PC-3 (cell line): Measurements from ENCODE around the gene FAM216B. TPM values are rescaled to one million over a fixed set of nuclear protein-coding genes. Genes with fewer than 3 reads are reported as not detected.

Experiments used
- ATAC-seq: fragments of 200-7000 bp; cut with Tn5 transposase; 2 replicates; pipeline ENCODE4 v1.9.1; 2020; ENCODE audit warnings: mild to moderate bottlenecking, moderate library complexity
- BruUV-seq: library from RNA; stranded (reverse); fragments of 400-500 nt; replicated peaks from 2 replicates; lab custom pipeline; 2021; lab: Mats Ljungman, UMichigan
- CTCF ChIA-PET: fragments of 300-600 bp; sonication (Branson Sonifier 250); formaldehyde crosslinking; loops from one replicate; lab custom pipeline; 2022; ENCODE audit warnings: antibody characterized with exemption; lab: Charles Lee
- POLR2A ChIA-PET: fragments of 300-600 bp; sonication (Branson Sonifier 250); formaldehyde crosslinking; loops from one replicate; lab custom pipeline; 2022; ENCODE audit warnings: antibody characterized with exemption; ENCODE audit not compliant: unreplicated experiment; lab: Charles Lee
- DNase-seq: peaks from one replicate; pipeline ENCODE4 v3.0.0-alpha.2; 2015
- H2AFZ ChIP-seq: fragments of 300-600 bp; sonication (generic); 2 replicates; pipeline ENCODE4 v1.6.0; 2016; ENCODE audit warnings: antibody characterized with exemption, low read length
- H3F3A ChIP-seq: fragments of 300-600 bp; sonication (generic); one replicate; pipeline ENCODE4 v1.6.0; 2017; ENCODE audit warnings: antibody characterized with exemption, low read length, control low read depth, mild to moderate bottlenecking; ENCODE audit not compliant: unreplicated experiment
- H3K27ac ChIP-seq: fragments of 300-600 bp; sonication (generic); 2 replicates; pipeline ENCODE4 v1.5.1; 2016; ENCODE audit warnings: mild to moderate bottlenecking, low read length
- H3K27me3 ChIP-seq: fragments of 300-600 bp; sonication (generic); 2 replicates; pipeline ENCODE4 v1.6.1; 2016; ENCODE audit warnings: low read length, mixed read lengths
- H3K36me3 ChIP-seq: fragments of 300-600 bp; sonication (generic); 2 replicates; pipeline ENCODE4 v1.6.1; 2016; ENCODE audit warnings: low read depth, mixed run types, low read length, mixed read lengths
- H3K4me1 ChIP-seq: fragments of 300-600 bp; sonication (generic); 2 replicates; pipeline ENCODE4 v1.5.1; 2016; ENCODE audit warnings: low read length; ENCODE audit not compliant: insufficient read depth
- H3K4me2 ChIP-seq: fragments of 300-600 bp; sonication (generic); 2 replicates; pipeline ENCODE4 v1.6.0; 2016; ENCODE audit warnings: low read length
- H3K4me3 ChIP-seq: fragments of 300-600 bp; sonication (generic); 2 replicates; pipeline ENCODE4 v1.5.1; 2016; ENCODE audit warnings: mild to moderate bottlenecking, low read length, mixed read lengths
- H3K79me2 ChIP-seq: fragments of 300-600 bp; sonication (generic); 2 replicates; pipeline ENCODE4 v1.6.1; 2017; ENCODE audit warnings: low read length, mixed read lengths
- H3K9ac ChIP-seq: fragments of 300-600 bp; sonication (generic); 2 replicates; pipeline ENCODE4 v1.6.0; 2016; ENCODE audit warnings: mild to moderate bottlenecking, low read length
- H3K9me2 ChIP-seq: fragments of 300-600 bp; sonication (generic); replicated peaks from 2 replicates; pipeline ENCODE4 v1.6.1; 2016; ENCODE audit warnings: mixed run types, low read length, mixed read lengths
- H3K9me3 ChIP-seq: fragments of 300-600 bp; sonication (generic); 2 replicates; pipeline ENCODE4 v1.6.1; 2016; ENCODE audit warnings: low read length, mixed read lengths
- H4K20me1 ChIP-seq: fragments of 300-600 bp; sonication (generic); 2 replicates; pipeline ENCODE4 v1.6.1; 2016; ENCODE audit warnings: low read length, mixed read lengths
- CTCF ChIP-seq: fragments of 300-600 bp; sonication (generic); conservative IDR thresholded peaks from 2 replicates; pipeline ENCODE4 v1.5.1; 2017; ENCODE audit warnings: antibody characterized with exemption, low read depth, mild to moderate bottlenecking, low read length
- EZH2 ChIP-seq: fragments of 300-600 bp; sonication (generic); IDR thresholded peaks from one replicate; pipeline ENCODE4 v1.6.1; 2017; ENCODE audit warnings: antibody characterized with exemption, mild to moderate bottlenecking, low read length; ENCODE audit not compliant: unreplicated experiment
- EZH2phosphoT487 ChIP-seq: fragments of 300-600 bp; sonication (generic); IDR thresholded peaks from 2 replicates; pipeline ENCODE4 v1.6.1; 2018; ENCODE audit warnings: mild to moderate bottlenecking, antibody characterized with exemption, low read length, borderline replicate concordance
- intact Hi-C: fragments of 100-400 bp; cut with micrococcal nuclease; formaldehyde crosslinking; loops from 2 replicates; pipeline ENCODE4 v1.9.0; 2023
- total RNA-seq: library from RNA; depleted of rRNA; stranded (reverse); fragments of >200 nt; gene quantifications from 2 replicates; pipeline ENCODE4 v1.2.3, GENCODE V29; 2014

Gene FAM216B
- total RNA-seq, 1 experiment from 2014 or later = not detected

GRCh38 chr13:42808341-42808940 is 27.1 kb downstream of the FAM216B start:
- ChIA-PET CTCF (interaction anchor here (0.5 kb wide), 1 partner anchor 69 kb away, joined by 7 read pairs; no protein-coding TSS in a partner anchor), POLR2A (no interaction called here)
- ATAC-seq = peak; percentile 41

DNA sequence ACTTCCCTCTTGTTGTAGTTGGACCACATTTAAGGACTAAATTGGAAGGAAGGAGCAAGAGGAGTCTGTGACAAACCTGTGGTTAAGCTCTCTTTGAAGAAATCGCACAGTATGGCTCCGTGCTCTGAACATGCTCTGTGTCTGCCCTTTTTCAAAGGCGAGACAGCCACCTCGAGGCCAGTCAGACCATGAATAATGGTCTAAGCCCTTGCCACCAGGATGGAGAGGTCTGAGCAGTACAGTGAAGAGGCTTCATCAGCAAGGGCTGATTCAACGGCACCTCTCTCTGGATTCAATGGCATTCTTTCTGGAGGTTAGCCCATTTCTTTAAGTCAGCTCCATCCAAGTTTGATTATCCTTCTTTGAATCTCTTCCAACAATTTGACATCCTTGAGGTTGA is 30.9 kb downstream of the FAM216B start:
- TF ChIP-seq EZH2phosphoT487 (no peak), CTCF (no peak), EZH2 (no peak)
- no peak for ATAC-seq
- BruUV-seq = no TSS peak
- Histone ChIP-seq H3K4me3 (no peak overlapping the region), H3K9me3 (no peaks in the 10 kb centered on the region), H3F3A (peaks cover 4% of the 10 kb centered on the region), H3K4me2 (no peak overlapping the region), H3K4me1 (peaks cover 34% of the 10 kb centered on the region), H3K27me3 (no peaks in the 10 kb centered on the region), H3K36me3 (no peaks in the 10 kb centered on the region), H3K9ac (no peak overlapping the region), H4K20me1 (no peaks in the 10 kb centered on the region), H3K9me2 (no peaks in the 10 kb centered on the region), H3K27ac (no peak overlapping the region), H2AFZ (no peak overlapping the region), H3K79me2 (no peaks in the 10 kb centered on the region)
- CTCF ChIA-PET = no interaction called here
- intact Hi-C loops = no loop called here
- POLR2A ChIA-PET = no interaction called here
- DNase-seq = no peak

More at GRCh38 chr13:42808341-42808940, 27.1 kb downstream of the FAM216B start:
- no peaks in the 10 kb centered on the region for H3K36me3 ChIP-seq
- peak overlapping the region; percentile 88 for H3K27ac ChIP-seq
- no peak overlapping the region for H2AFZ ChIP-seq
- TF ChIP-seq EZH2phosphoT487 = no peak
- no peak for TF ChIP-seq EZH2
- H4K20me1 ChIP-seq = no peaks in the 10 kb centered on the region
- no TSS peak for BruUV-seq
- H3K79me2 ChIP-seq = no peaks in the 10 kb centered on the region
- intact Hi-C loops = no loop called here
- DNase-seq = peak; percentile 67
- peak overlapping the region; percentile 24; the same call in 1 of the 2 replicates for H3K4me3 ChIP-seq
- peak overlapping the region; percentile 23; the same call in 1 of the 2 replicates for H3K9ac ChIP-seq
- no peaks in the 10 kb centered on the region for H3K9me2 ChIP-seq
- peaks cover 20% of the 10 kb centered on the region for H3K4me1 ChIP-seq
- H3K4me2 ChIP-seq = peak overlapping the region; percentile 61
- H3K9me3 ChIP-seq = no peaks in the 10 kb centered on the region
- H3K27me3 ChIP-seq = no peaks in the 10 kb centered on the region
- H3F3A ChIP-seq = peaks cover 4% of the 10 kb centered on the region

GRCh38 chr13:42814868-42815267 is 33.5 kb downstream of the FAM216B start:
- H2AFZ ChIP-seq = no peak overlapping the region
- H3F3A ChIP-seq = no peaks in the 10 kb centered on the region
- peaks cover 20% of the 10 kb centered on the region for H3K4me1 ChIP-seq
- no peak overlapping the region for H3K9ac ChIP-seq
- no peaks in the 10 kb centered on the region for H3K27me3 ChIP-seq
- H3K4me3 ChIP-seq = no peak overlapping the region
- no peaks in the 10 kb centered on the region for H3K36me3 ChIP-seq
- H3K4me2 ChIP-seq = peak overlapping the region; percentile 9; the same call in 1 of the 2 replicates
- peak; percentile 97 for ATAC-seq
- peak; percentile 83 for DNase-seq
- TF ChIP-seq EZH2 (no peak), CTCF (no peak), EZH2phosphoT487 (no peak)
- H3K79me2 ChIP-seq = no peaks in the 10 kb centered on the region
- peak overlapping the region; percentile 69 for H3K27ac ChIP-seq
- H3K9me3 ChIP-seq = no peaks in the 10 kb centered on the region
- CTCF ChIA-PET = no interaction called here
- H3K9me2 ChIP-seq = no peaks in the 10 kb centered on the region
- POLR2A ChIA-PET = no interaction called here
- H4K20me1 ChIP-seq = no peaks in the 10 kb centered on the region
- intact Hi-C loops = no loop called here
- BruUV-seq = no TSS peak
